ENCODE measurements around the gene GNAT3.

GRCh38 chr7:80499350-80499953, 12.4 kb downstream of the GNAT3 start:
- TF ChIP-seq POLR2A (IDR thresholded peaks at IDR 0.05), result no peak
- no peak for TF ChIP-seq CTCF (IDR thresholded peaks at IDR 0.05)
